ENCODE results near the gene KRTAP4-3.
"Not testable (repeated sequence)": the region's sequence is repeated elsewhere in the genome, so short reads cannot be mapped to it uniquely, and the experiment has no call there.

The KRTAP4-3 gene

GRCh38 chr17:41117846-41118386 lies 50.1 kb downstream of the KRTAP4-3 start, which contains the start of gene KRTAP4-11:
TSS of gene KRTAP4-11 (minus strand) at chr17:41118373. CDS start at chr17:41118315, 58 bp downstream.
- DNase-seq (ENCODE audit: low spot score): not testable (repeated sequence)

Measured in hepatic stellate cell (primary cell).